Bronchial epithelial cell (primary cell): ENCODE measurements around the gene ATP8B3. TPM values are rescaled to one million over a fixed set of nuclear protein-coding genes. Genes with fewer than 3 reads are reported as not detected.

Experiments used
- DNase-seq: peaks from one replicate; pipeline ENCODE4 v3.0.0-alpha.2; 2010; ENCODE audit warnings: low read depth
- FAIRE-seq: peaks from 2 replicates; lab custom pipeline; 2011; peaks lifted over from hg19 to GRCh38; lab: Jason Lieb, UNC
- H3K27me3 ChIP-seq: 2 replicates; pipeline ENCODE4 v1.5.1; 2011; ENCODE audit warnings: low read length; ENCODE audit not compliant: control insufficient read depth, insufficient read depth
- H3K36me3 ChIP-seq: 2 replicates; pipeline ENCODE4 v1.5.1; 2011; ENCODE audit warnings: low read length; ENCODE audit not compliant: control insufficient read depth, insufficient read depth
- H3K4me3 ChIP-seq: 2 replicates; pipeline ENCODE4 v1.5.1; 2011; ENCODE audit warnings: mild to moderate bottlenecking, low read depth, low read length, control low read depth
- total RNA-seq: library from RNA; depleted of rRNA; stranded (reverse); fragments of >200 nt; gene quantifications from 2 replicates; pipeline ENCODE4 v1.2.1, GENCODE V29; 2014
- TF ChIP-seq, protein P1 (sequence below): IDR thresholded peaks from 2 replicates; pipeline ENCODE4 v1.5.1; 2011; ENCODE audit warnings: mild to moderate bottlenecking, moderate library complexity, low read length, control low read depth, inconsistent platforms; ENCODE audit not compliant: insufficient read depth, severe bottlenecking

Gene ATP8B3
- total RNA-seq, 1 donor from 2014 or later: 0.26 TPM

DNA sequence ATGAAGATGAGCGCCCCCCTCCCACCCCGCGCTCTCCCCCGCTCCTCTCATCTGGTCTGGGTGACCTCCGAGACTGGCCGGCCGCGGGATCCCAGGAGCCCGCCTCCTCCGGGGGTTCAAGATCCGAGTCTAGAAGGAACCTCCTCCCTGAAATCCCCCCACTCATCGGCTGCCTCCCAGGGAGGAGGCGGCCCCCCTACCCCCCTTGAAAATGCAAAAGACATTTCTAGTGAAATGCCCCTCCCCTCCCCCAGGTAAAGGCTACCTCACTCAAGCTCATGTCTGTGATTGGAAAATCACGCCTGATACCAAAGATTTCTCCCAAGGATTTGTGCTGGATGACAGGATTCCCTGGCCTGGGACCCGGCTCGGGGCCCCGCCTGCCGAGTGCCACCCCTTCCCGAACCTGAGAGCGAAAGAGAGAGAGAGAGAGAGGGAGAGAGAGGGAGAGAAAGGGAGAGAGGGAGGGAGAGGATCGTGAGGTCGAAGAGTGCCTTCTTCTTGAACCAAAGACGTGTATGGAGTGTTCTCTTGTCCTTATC, 35.4 kb downstream of the ATP8B3 start:
- TF ChIP-seq, protein P1, sequence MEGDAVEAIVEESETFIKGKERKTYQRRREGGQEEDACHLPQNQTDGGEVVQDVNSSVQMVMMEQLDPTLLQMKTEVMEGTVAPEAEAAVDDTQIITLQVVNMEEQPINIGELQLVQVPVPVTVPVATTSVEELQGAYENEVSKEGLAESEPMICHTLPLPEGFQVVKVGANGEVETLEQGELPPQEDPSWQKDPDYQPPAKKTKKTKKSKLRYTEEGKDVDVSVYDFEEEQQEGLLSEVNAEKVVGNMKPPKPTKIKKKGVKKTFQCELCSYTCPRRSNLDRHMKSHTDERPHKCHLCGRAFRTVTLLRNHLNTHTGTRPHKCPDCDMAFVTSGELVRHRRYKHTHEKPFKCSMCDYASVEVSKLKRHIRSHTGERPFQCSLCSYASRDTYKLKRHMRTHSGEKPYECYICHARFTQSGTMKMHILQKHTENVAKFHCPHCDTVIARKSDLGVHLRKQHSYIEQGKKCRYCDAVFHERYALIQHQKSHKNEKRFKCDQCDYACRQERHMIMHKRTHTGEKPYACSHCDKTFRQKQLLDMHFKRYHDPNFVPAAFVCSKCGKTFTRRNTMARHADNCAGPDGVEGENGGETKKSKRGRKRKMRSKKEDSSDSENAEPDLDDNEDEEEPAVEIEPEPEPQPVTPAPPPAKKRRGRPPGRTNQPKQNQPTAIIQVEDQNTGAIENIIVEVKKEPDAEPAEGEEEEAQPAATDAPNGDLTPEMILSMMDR: no peak
- Histone ChIP-seq H3K27me3 (peaks cover 3% of the 10 kb centered on the region), H3K4me3 (no peak overlapping the region), H3K36me3 (no peaks in the 10 kb centered on the region)
- FAIRE-seq: no peak
- DNase-seq: no peak

DNA sequence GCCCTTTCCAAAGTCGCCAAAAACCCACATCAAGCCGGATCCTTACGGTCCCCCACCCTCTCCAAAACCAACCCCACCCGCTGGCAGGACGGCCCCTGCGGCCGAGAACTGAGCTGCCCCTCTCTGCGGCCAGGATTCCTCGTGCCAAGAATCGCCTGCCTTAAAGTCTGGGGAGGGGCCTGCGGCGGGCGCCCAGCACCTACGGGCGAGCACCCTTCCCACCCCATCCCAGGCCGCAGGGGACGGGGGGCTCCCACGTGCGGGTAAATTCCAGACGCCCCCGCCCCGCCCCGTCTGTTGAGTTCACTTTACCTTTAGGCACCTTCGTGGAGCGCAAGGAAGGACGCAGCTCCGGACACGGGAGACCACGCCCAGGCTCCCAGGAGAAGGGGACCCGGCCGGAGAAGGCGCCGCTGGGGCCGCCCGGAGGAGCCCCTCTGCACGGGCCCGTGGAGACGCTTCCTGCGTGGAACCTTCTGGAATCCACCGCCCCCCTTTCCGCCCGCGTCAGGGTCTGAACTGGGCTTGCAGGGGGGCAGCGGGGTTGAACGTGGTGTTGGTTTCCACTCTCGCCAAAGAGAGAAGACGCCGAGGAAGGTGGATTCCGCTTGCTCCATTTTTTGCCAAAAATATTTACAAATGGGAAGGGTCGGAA, 36.0 kb downstream of the ATP8B3 start:
- no peaks in the 10 kb centered on the region for H3K36me3 ChIP-seq

DNA sequence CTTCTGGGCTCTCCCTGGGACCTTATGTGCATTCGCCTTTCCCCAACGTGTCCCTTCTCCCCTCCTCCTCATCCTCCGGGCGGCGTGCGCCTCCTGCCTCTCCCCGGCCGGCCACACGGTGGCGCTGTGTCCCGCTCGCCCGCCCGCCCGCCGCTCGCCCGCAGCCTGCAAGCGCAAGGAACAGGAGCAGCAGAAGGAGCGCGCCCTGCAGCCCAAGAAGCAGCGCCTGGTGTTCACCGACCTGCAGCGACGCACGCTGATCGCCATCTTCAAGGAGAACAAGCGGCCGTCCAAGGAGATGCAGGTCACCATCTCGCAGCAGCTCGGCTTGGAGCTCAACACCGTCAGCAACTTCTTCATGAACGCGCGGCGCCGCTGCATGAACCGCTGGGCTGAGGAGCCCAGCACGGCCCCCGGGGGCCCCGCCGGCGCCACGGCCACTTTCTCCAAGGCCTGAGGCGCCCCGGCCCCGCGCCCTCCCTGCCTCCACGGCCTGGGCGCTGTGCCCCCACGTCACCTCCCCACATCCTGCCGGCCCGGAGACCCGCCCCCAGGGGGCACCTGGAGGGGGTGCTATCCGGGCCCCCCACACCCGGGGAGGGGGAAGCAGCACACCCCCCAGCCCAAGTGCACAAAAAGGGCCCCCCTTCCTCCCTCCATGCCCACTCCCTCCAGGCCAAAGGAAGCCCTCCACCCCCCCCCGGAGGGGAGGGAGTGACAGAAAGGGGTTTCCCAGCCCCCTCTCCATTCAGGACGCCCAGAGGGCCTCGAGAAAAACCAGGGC, 36.9 kb downstream of the ATP8B3 start:
- Histone ChIP-seq H3K4me3 (no peak overlapping the region), H3K27me3 (peaks cover 3% of the 10 kb centered on the region), H3K36me3 (no peaks in the 10 kb centered on the region)
- DNase-seq: no peak
- TF ChIP-seq, protein P1: peak; percentile 38
- FAIRE-seq: no peak

More for the DNA sequence above, 36.0 kb downstream of the ATP8B3 start:
- Histone ChIP-seq H3K4me3 (no peak overlapping the region), H3K27me3 (peaks cover 3% of the 10 kb centered on the region)
- FAIRE-seq (no peak), DNase-seq (no peak)
- TF ChIP-seq, protein P1: no peak

DNA sequence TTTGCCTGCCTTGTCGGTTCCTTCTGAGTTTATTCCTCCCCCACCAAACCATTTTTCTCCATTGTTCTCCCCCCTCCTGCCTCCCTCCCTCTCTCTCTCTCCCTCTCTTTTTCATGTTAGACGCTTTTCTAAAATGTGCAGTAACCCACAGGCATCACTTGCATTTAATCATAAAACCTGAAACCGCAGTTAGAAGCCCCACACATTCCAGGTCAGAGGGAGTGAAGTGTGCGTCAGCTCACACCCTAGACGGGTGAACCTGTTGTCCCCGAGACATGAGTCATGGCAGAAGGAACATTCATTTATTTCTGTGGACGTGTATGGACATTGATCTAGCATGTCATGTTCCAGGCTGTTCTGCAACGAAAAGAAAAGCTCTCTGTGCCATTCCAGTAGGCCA, 38.9 kb downstream of the ATP8B3 start:
- peaks cover 3% of the 10 kb centered on the region for H3K27me3 ChIP-seq
- H3K4me3 ChIP-seq: no peak overlapping the region
- TF ChIP-seq, protein P1: no peak
- H3K36me3 ChIP-seq: no peaks in the 10 kb centered on the region
- DNase-seq (peak; percentile 97), FAIRE-seq (peak; percentile 98)

DNA sequence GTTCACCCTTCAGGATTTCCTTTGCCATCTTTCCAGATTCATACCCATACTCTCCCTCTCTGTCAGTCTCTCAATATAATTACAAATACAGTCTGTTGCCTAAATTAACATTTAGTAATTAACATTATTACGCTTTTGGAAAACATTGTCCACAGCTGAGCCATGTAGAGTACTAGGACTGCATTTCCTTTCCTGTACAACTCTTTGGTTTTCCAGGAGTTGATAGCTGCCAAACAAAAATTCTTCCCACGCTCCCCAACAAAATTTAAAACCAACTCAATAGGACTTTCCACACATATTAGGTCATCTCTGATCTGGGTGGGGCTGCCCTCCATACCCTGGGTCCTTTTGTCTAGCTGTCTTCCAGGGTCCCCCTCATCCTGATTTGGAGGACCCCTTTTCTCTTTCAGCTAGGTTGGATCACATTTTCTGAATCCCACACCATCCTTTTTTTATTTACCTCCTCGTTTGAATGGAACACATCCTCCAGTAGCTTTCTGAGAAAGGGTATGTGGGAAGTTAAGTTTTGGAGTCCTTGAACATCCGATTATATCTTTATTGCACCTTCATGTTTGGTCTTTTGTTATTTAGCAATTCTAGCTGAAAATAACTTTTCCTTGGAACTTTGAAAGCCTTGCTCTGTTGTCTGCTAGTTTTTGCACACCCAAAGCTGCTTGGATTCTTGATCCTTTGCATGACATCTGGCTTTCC, 41.1 kb downstream of the ATP8B3 start:
- peaks cover 10% of the 10 kb centered on the region for H3K27me3 ChIP-seq
- TF ChIP-seq, protein P1: no peak
- DNase-seq (no peak), FAIRE-seq (no peak)
- no peak overlapping the region for H3K4me3 ChIP-seq
- H3K36me3 ChIP-seq: no peaks in the 10 kb centered on the region
